BLaER1 (cell line): ENCODE results near the gene BUB3.

ENCODE experiments used
- H3K27ac ChIP-seq: shearing (Covaris generic); formaldehyde crosslinking; 2 replicates; pipeline ENCODE4 v1.8.1; 2022
- H3K27me3 ChIP-seq: shearing (Covaris generic); formaldehyde crosslinking; 2 replicates; pipeline ENCODE4 v1.8.1; 2022
- H3K36me3 ChIP-seq: shearing (Covaris generic); formaldehyde crosslinking; 2 replicates; pipeline ENCODE4 v1.8.1; 2022
- H3K4me1 ChIP-seq: shearing (Covaris generic); formaldehyde crosslinking; 2 replicates; pipeline ENCODE4 v1.8.1; 2022
- H3K4me2 ChIP-seq: shearing (Covaris generic); formaldehyde crosslinking; 2 replicates; pipeline ENCODE4 v1.8.1; 2022
- H3K4me3 ChIP-seq: shearing (Covaris generic); formaldehyde crosslinking; 2 replicates; pipeline ENCODE4 v1.8.1; 2022
- H3K9ac ChIP-seq: shearing (Covaris generic); formaldehyde crosslinking; 2 replicates; pipeline ENCODE4 v1.8.1; 2022
- H3K9me3 ChIP-seq: shearing (Covaris generic); formaldehyde crosslinking; 2 replicates; pipeline ENCODE4 v1.8.1; 2022
- H4K20me1 ChIP-seq: shearing (Covaris generic); formaldehyde crosslinking; 2 replicates; pipeline ENCODE4 v1.8.1; 2022
- Cebpa-rat ChIP-seq: shearing (Covaris generic); IDR thresholded peaks from 2 replicates; pipeline ENCODE4 v1.8.1; 2022

Gene BUB3

GRCh38 chr10:123200531-123200930, 46.3 kb downstream of the BUB3 start:
- Histone ChIP-seq H3K27me3 (no peaks in the 10 kb centered on the region), H4K20me1 (no peaks in the 10 kb centered on the region; the same call in 1 of the 2 replicates), H3K4me2 (no peak overlapping the region), H3K27ac (no peak overlapping the region), H3K4me3 (no peak overlapping the region), H3K9ac (no peak overlapping the region), H3K36me3 (peaks cover 66% of the 10 kb centered on the region), H3K4me1 (peaks cover 44% of the 10 kb centered on the region), H3K9me3 (peaks cover 7% of the 10 kb centered on the region; the same call in 1 of the 2 replicates)
- no peak for TF ChIP-seq Cebpa-rat

- TF ChIP-seq Cebpa-rat, result no peak
- Histone ChIP-seq H4K20me1 (no peaks in the 10 kb centered on the region; the same call in 1 of the 2 replicates), H3K9ac (no peak overlapping the region), H3K4me1 (peaks cover 53% of the 10 kb centered on the region), H3K36me3 (peaks cover 50% of the 10 kb centered on the region), H3K9me3 (peaks cover 13% of the 10 kb centered on the region), H3K27ac (peak overlapping the region; percentile 60), H3K27me3 (no peaks in the 10 kb centered on the region), H3K4me2 (peak overlapping the region; percentile 80), H3K4me3 (no peak overlapping the region)
Observed at GRCh38 chr10:123202506-123202905, 48.3 kb downstream of the BUB3 start.

GRCh38 chr10:123203393-123204126, 49.4 kb downstream of the BUB3 start:
- H4K20me1 ChIP-seq, result no peaks in the 10 kb centered on the region; the same call in 1 of the 2 replicates
- H3K4me2 ChIP-seq, result peak overlapping the region; percentile 80
- H3K9ac ChIP-seq, result peak overlapping the region; percentile 35
- H3K36me3 ChIP-seq, result peaks cover 46% of the 10 kb centered on the region
- H3K9me3 ChIP-seq, result peaks cover 19% of the 10 kb centered on the region
- no peak for TF ChIP-seq Cebpa-rat
- peak overlapping the region; percentile 60 for H3K27ac ChIP-seq
- H3K4me1 ChIP-seq, result peaks cover 53% of the 10 kb centered on the region
- no peaks in the 10 kb centered on the region for H3K27me3 ChIP-seq
- no peak overlapping the region for H3K4me3 ChIP-seq

GRCh38 chr10:123204127-123204461, 49.9 kb downstream of the BUB3 start:
- Histone ChIP-seq H3K4me3 (no peak overlapping the region), H3K9me3 (peaks cover 23% of the 10 kb centered on the region), H3K36me3 (peaks cover 46% of the 10 kb centered on the region), H3K27me3 (no peaks in the 10 kb centered on the region), H3K27ac (peak overlapping the region; percentile 60; the same call in 1 of the 2 replicates), H3K9ac (no peak overlapping the region; the same call in 1 of the 2 replicates), H3K4me1 (peaks cover 53% of the 10 kb centered on the region), H4K20me1 (no peaks in the 10 kb centered on the region; the same call in 1 of the 2 replicates), H3K4me2 (peak overlapping the region; percentile 80)
- no peak for TF ChIP-seq Cebpa-rat

GRCh38 chr10:123205041-123205440, 50.8 kb downstream of the BUB3 start:
- H3K4me3 ChIP-seq, result peak overlapping the region; percentile 14; the same call in 1 of the 2 replicates
- peaks cover 46% of the 10 kb centered on the region for H3K36me3 ChIP-seq
- H4K20me1 ChIP-seq, result no peaks in the 10 kb centered on the region; the same call in 1 of the 2 replicates
- peak overlapping the region; percentile 9; the same call in 1 of the 2 replicates for H3K9ac ChIP-seq
- peaks cover 28% of the 10 kb centered on the region for H3K9me3 ChIP-seq
- peaks cover 53% of the 10 kb centered on the region for H3K4me1 ChIP-seq
- TF ChIP-seq Cebpa-rat, result no peak
- H3K27ac ChIP-seq, result peak overlapping the region; percentile 60
- H3K27me3 ChIP-seq, result no peaks in the 10 kb centered on the region
- H3K4me2 ChIP-seq, result peak overlapping the region; percentile 80

GRCh38 chr10:123212063-123212462, 57.9 kb downstream of the BUB3 start:
- Histone ChIP-seq H4K20me1 (no peaks in the 10 kb centered on the region), H3K27ac (no peak overlapping the region), H3K9me3 (peaks cover 52% of the 10 kb centered on the region), H3K36me3 (peaks cover 45% of the 10 kb centered on the region), H3K4me1 (peaks cover 9% of the 10 kb centered on the region; the same call in 1 of the 2 replicates), H3K4me2 (0 out of 2 replicates have a peak overlapping the region, but pooled peaks have one; percentile 0), H3K9ac (no peak overlapping the region), H3K27me3 (no peaks in the 10 kb centered on the region), H3K4me3 (no peak overlapping the region)
- TF ChIP-seq Cebpa-rat, result no peak

- Histone ChIP-seq H3K36me3 (peaks cover 45% of the 10 kb centered on the region), H3K4me2 (no peak overlapping the region), H3K4me1 (peaks cover 9% of the 10 kb centered on the region; the same call in 1 of the 2 replicates), H3K9ac (no peak overlapping the region), H4K20me1 (no peaks in the 10 kb centered on the region), H3K4me3 (no peak overlapping the region), H3K27me3 (no peaks in the 10 kb centered on the region), H3K27ac (no peak overlapping the region), H3K9me3 (peaks cover 47% of the 10 kb centered on the region)
- TF ChIP-seq Cebpa-rat, result no peak
Observed at GRCh38 chr10:123212640-123213039, 58.4 kb downstream of the BUB3 start.

GRCh38 chr10:123213192-123213591, 59.0 kb downstream of the BUB3 start:
- Histone ChIP-seq H3K4me3 (no peak overlapping the region), H3K4me2 (no peak overlapping the region), H3K36me3 (peaks cover 46% of the 10 kb centered on the region), H3K4me1 (peaks cover 9% of the 10 kb centered on the region; the same call in 1 of the 2 replicates), H3K9me3 (peaks cover 42% of the 10 kb centered on the region), H3K9ac (no peak overlapping the region), H3K27ac (no peak overlapping the region), H4K20me1 (no peaks in the 10 kb centered on the region), H3K27me3 (no peaks in the 10 kb centered on the region)
- TF ChIP-seq Cebpa-rat, result no peak
